HepG2 (cell line): ENCODE measurements around the gene LYSMD3. TPM values are rescaled to one million over a fixed set of nuclear protein-coding genes. Genes with fewer than 3 reads are reported as not detected.

Source experiments
- ARID5B ChIP-seq: IDR thresholded peaks from 2 replicates; pipeline ENCODE4 v1.4.0; 2020; ENCODE audit warnings: mild to moderate bottlenecking, missing genetic modification reagents
- CBX2 ChIP-seq, 2 experiments: fragments of 200-600 bp in 1 of 2; sonication (generic); formaldehyde crosslinking in 1 of 2; IDR thresholded peaks; 2 replicates each; pipeline versions ENCODE4 v1.7.0 to v1.8.1; 2018 to 2022; ENCODE audit warnings: low read depth in 2 of 2, low read length in 1 of 2, mild to moderate bottlenecking in 1 of 2, missing genetic modification reagents in 1 of 2
- GLMP ChIP-seq: sonication (generic); formaldehyde crosslinking; IDR thresholded peaks from 2 replicates; pipeline ENCODE4 v1.9.0; 2021; ENCODE audit warnings: missing genetic modification reagents, mild to moderate bottlenecking, borderline replicate concordance
- HNRNPK ChIP-seq: fragments of 200-400 bp; formaldehyde crosslinking; IDR thresholded peaks from 2 replicates; pipeline ENCODE4 v1.6.1; 2018; ENCODE audit warnings: low read length, low read depth, moderate library complexity, mild to moderate bottlenecking; ENCODE audit not compliant: poor library complexity, severe bottlenecking
- MAF1 ChIP-seq: sonication (generic); formaldehyde crosslinking; IDR thresholded peaks from 2 replicates; pipeline ENCODE4 v1.5.0; 2020; ENCODE audit warnings: missing genetic modification reagents, borderline replicate concordance
- MLLT10 ChIP-seq: sonication (generic); formaldehyde crosslinking; IDR thresholded peaks from 2 replicates; pipeline ENCODE4 v1.4.0; 2020; ENCODE audit warnings: missing genetic modification reagents
- SMAD3 ChIP-seq: sonication (generic); formaldehyde crosslinking; IDR thresholded peaks from 2 replicates; pipeline ENCODE4 v1.4.0; 2020; ENCODE audit warnings: missing genetic modification reagents
- SP1 ChIP-seq, 2 experiments: fragments of 450-650 bp in 1 of 2; sonication (generic) in 1 of 2; formaldehyde crosslinking in 1 of 2; IDR thresholded peaks; 2 replicates each; pipeline versions ENCODE4 v1.4.0 to v1.6.1; 2016 to 2020; ENCODE audit warnings: missing genetic modification reagents in 1 of 2
- TBX3 ChIP-seq: fragments of 450-650 bp; IDR thresholded peaks from 2 replicates; pipeline ENCODE4 v1.6.1; 2017; ENCODE audit warnings: antibody characterized with exemption, mild to moderate bottlenecking, inconsistent platforms, borderline replicate concordance
- ZFY ChIP-seq: sonication (generic); formaldehyde crosslinking; IDR thresholded peaks from 2 replicates; pipeline ENCODE4 v1.4.0; 2020; ENCODE audit warnings: missing genetic modification reagents
- ZNF20 ChIP-seq: sonication (generic); formaldehyde crosslinking; IDR thresholded peaks from 2 replicates; pipeline ENCODE4 v1.4.0; 2020; ENCODE audit warnings: mild to moderate bottlenecking, moderate library complexity, missing genetic modification reagents
- ZNF496 ChIP-seq: sonication (generic); formaldehyde crosslinking; IDR thresholded peaks from 2 replicates; pipeline ENCODE4 v1.8.1; 2023; ENCODE audit warnings: mild to moderate bottlenecking, moderate library complexity, missing genetic modification reagents; ENCODE audit not compliant: insufficient replicate concordance
- ZNF567 ChIP-seq: sonication (generic); formaldehyde crosslinking; IDR thresholded peaks from 2 replicates; pipeline ENCODE4 v1.8.1; 2023; ENCODE audit warnings: mild to moderate bottlenecking, missing genetic modification reagents, borderline replicate concordance
- ZNF589 ChIP-seq: sonication (generic); formaldehyde crosslinking; conservative IDR thresholded peaks from 2 replicates; pipeline ENCODE4 v1.8.0; 2022; ENCODE audit warnings: mild to moderate bottlenecking, moderate library complexity, missing genetic modification reagents
- ZNF737 ChIP-seq: sonication (generic); formaldehyde crosslinking; IDR thresholded peaks from 2 replicates; pipeline ENCODE4 v1.5.0; 2020; ENCODE audit warnings: missing genetic modification reagents, mild to moderate bottlenecking, borderline replicate concordance
- ZNF75D ChIP-seq: sonication (generic); formaldehyde crosslinking; IDR thresholded peaks from 2 replicates; pipeline ENCODE4 v1.8.1; 2023; ENCODE audit warnings: missing genetic modification reagents, mild to moderate bottlenecking, borderline replicate concordance
- polyA plus RNA-seq, 8 experiments: library from polyadenylated mRNA; depleted of rRNA in 3 of 8; stranded (reverse) in 7 of 8; unstranded in 1 of 8; fragments of >200 nt; fragmentation: Illumina TruSeq in 4 of 8; extraction: Trizol in 4 of 8; gene quantifications; 2 replicates each; pipeline versions ENCODE4 v1.2.1 to v1.2.3, GENCODE V29; 2011 to 2016; ENCODE audit warnings: low read depth in 4 of 8, missing spikeins in 1 of 8, mixed read lengths in 1 of 8; ENCODE audit not compliant: insufficient read depth in 1 of 8
- total RNA-seq, 5 experiments: library from RNA; depleted of rRNA; stranded (reverse); fragments of >200 nt; fragmentation: Illumina TruSeq; extraction: Trizol; gene quantifications; 2 replicates each; pipeline ENCODE4 v1.2.3, GENCODE V29; 2016; ENCODE audit warnings: low read depth in 1 of 5
- TF ChIP-seq, protein P1 (sequence below): sonication (generic); formaldehyde crosslinking; IDR thresholded peaks from 2 replicates; pipeline ENCODE4 v1.8.0; 2022; ENCODE audit warnings: mild to moderate bottlenecking, missing genetic modification reagents, moderate library complexity
- TF ChIP-seq, protein P2 (sequence below): sonication (generic); formaldehyde crosslinking; IDR thresholded peaks from 2 replicates; pipeline ENCODE4 v1.9.0; 2022; ENCODE audit warnings: low read depth, missing genetic modification reagents
- TF ChIP-seq, protein P3 (sequence below): sonication (generic); formaldehyde crosslinking; IDR thresholded peaks from 2 replicates; pipeline ENCODE4 v1.8.0; 2023; ENCODE audit warnings: mild to moderate bottlenecking, missing genetic modification reagents

Gene LYSMD3
- total and polyA plus RNA-seq, 2 of the 13 experiments (the other 11 are each of a cell fraction or from before 2014, with no cell fraction given), result 9.1 to 13.8 TPM

- TF ChIP-seq ZNF737 (CRISPR knock-in tag) (no peak; the same call in 1 of the 2 replicates), ARID5B (CRISPR knock-in tag) (peak; percentile 57), ZNF75D (no peak), GLMP (CRISPR knock-in tag) (no peak), MAF1 (CRISPR knock-in tag) (no peak), ZNF496 (no peak), MLLT10 (CRISPR knock-in tag) (no peak), SP1 (IDR thresholded peaks at IDR 0.05) (no peak), SP1 (CRISPR knock-in tag; IDR thresholded peaks at IDR 0.05) (peak; percentile 88), SMAD3 (CRISPR knock-in tag) (no peak), ZFY (CRISPR knock-in tag) (peak; percentile 89), HNRNPK (peak; percentile 42), TBX3 (peak; percentile 42; the same call in 1 of the 2 replicates), ZNF20 (CRISPR knock-in tag) (no peak), ZNF567 (CRISPR knock-in tag) (no peak), ZNF589 (peak; percentile 72; the same call in 1 of the 2 replicates), CBX2 (IDR thresholded peaks at IDR 0.05; ENCODE audit: low read depth, low read length) (no peak), CBX2 (CRISPR knock-in tag; IDR thresholded peaks at IDR 0.05; ENCODE audit: low read depth) (no peak)
- TF ChIP-seq, protein P1, sequence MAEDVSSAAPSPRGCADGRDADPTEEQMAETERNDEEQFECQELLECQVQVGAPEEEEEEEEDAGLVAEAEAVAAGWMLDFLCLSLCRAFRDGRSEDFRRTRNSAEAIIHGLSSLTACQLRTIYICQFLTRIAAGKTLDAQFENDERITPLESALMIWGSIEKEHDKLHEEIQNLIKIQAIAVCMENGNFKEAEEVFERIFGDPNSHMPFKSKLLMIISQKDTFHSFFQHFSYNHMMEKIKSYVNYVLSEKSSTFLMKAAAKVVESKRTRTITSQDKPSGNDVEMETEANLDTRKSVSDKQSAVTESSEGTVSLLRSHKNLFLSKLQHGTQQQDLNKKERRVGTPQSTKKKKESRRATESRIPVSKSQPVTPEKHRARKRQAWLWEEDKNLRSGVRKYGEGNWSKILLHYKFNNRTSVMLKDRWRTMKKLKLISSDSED (CRISPR knock-in tag), result no peak
- TF ChIP-seq, protein P2, sequence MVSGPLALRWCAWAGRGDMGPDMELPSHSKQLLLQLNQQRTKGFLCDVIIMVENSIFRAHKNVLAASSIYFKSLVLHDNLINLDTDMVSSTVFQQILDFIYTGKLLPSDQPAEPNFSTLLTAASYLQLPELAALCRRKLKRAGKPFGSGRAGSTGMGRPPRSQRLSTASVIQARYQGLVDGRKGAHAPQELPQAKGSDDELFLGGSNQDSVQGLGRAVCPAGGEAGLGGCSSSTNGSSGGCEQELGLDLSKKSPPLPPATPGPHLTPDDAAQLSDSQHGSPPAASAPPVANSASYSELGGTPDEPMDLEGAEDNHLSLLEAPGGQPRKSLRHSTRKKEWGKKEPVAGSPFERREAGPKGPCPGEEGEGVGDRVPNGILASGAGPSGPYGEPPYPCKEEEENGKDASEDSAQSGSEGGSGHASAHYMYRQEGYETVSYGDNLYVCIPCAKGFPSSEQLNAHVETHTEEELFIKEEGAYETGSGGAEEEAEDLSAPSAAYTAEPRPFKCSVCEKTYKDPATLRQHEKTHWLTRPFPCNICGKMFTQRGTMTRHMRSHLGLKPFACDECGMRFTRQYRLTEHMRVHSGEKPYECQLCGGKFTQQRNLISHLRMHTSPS, result 0 out of 2 replicates have a peak, but pooled peaks have one; percentile 8
- TF ChIP-seq, protein P3, sequence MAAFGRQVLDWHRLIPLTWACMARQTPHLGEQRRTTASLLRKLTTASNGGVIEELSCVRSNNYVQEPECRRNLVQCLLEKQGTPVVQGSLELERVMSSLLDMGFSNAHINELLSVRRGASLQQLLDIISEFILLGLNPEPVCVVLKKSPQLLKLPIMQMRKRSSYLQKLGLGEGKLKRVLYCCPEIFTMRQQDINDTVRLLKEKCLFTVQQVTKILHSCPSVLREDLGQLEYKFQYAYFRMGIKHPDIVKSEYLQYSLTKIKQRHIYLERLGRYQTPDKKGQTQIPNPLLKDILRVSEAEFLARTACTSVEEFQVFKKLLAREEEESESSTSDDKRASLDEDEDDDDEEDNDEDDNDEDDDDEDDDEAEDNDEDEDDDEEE (CRISPR knock-in tag), result peak; percentile 81
These were observed at the start of gene LYSMD3 (continued) for GRCh38 chr5:90529194-90529938.
